Measurements from ENCODE around the gene GRID1.

GRCh38 chr10:86202226-86202735 is 164.3 kb downstream of the GRID1 start:
- TF ChIP-seq, protein P1, sequence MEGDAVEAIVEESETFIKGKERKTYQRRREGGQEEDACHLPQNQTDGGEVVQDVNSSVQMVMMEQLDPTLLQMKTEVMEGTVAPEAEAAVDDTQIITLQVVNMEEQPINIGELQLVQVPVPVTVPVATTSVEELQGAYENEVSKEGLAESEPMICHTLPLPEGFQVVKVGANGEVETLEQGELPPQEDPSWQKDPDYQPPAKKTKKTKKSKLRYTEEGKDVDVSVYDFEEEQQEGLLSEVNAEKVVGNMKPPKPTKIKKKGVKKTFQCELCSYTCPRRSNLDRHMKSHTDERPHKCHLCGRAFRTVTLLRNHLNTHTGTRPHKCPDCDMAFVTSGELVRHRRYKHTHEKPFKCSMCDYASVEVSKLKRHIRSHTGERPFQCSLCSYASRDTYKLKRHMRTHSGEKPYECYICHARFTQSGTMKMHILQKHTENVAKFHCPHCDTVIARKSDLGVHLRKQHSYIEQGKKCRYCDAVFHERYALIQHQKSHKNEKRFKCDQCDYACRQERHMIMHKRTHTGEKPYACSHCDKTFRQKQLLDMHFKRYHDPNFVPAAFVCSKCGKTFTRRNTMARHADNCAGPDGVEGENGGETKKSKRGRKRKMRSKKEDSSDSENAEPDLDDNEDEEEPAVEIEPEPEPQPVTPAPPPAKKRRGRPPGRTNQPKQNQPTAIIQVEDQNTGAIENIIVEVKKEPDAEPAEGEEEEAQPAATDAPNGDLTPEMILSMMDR (optimal IDR thresholded peaks at IDR 0.05 in 1 of 3, IDR thresholded peaks at IDR 0.05 in 1 of 3, conservative IDR thresholded peaks at IDR 0.05 in 1 of 3; ENCODE audit: extremely low read depth in 1 of 3, insufficient read depth in 2 of 3, low read length in 3 of 3), result no peak
- TF ChIP-seq EZH2 (IDR thresholded peaks at IDR 0.05; ENCODE audit: low read length), result no peak
